ENCODE measurements around the gene CFAP99.
A peak's percentile ranks its signal among the peaks of the same experiment; 100 is the strongest.
"Not testable (repeated sequence)": the region's sequence is repeated elsewhere in the genome, so short reads cannot be mapped to it uniquely, and the experiment has no call there.

The CFAP99 gene

DNA sequence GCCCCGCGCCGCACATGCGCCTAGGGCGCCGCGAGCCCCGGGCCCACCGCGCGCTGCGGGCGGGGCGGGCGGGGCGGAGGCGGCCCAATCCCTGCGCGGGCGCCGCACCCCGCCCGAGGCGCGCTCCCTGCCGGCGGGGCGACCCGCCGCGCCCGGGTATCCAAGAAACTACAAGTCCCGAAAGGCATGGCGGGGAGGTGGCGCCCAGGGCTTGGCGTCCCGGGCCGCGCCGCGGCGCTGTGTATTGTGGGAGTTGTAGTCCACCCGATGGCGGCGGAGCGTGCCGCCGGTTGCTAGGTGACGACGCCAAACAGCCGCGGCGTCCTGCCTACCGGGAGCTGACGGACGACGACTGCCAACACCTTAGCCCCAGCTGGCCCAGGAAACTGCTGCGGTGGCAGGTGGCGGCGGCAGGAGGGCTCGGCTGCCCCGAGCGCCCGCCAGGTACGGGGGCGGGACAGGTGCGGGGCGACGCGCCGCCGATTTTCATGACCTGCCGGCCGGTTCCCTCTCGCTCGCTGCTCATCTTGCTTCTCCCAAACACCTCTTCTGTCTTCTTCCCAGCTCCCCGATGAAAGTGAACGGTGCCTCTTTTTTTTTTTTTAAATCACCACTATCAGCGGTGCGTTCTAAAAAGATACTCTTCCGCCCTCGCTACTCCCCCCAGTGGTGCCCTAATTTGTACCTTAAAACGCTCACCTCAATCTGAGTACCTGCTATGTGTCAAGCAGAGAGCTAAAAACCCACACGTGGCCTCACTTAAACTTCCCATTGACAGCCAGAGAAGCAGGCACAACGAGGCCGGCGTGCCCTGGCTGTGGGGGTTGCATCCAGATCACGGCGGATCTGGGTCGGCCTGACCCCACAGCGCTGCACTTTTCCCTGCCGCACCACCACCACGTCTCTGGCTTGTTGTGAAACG, at the start of gene CFAP99:
Gene CFAP99 (plus strand): TSS at position 306 of the 922 bp plus-strand sequence.
- TF ChIP-seq POLR2A (IDR thresholded peaks at IDR 0.05; ENCODE audit: low read depth, low read length), result no peak
- no peak for FAIRE-seq
- DNase-seq (ENCODE audit: insufficient read length, low spot score), result peak; percentile 87

DNA sequence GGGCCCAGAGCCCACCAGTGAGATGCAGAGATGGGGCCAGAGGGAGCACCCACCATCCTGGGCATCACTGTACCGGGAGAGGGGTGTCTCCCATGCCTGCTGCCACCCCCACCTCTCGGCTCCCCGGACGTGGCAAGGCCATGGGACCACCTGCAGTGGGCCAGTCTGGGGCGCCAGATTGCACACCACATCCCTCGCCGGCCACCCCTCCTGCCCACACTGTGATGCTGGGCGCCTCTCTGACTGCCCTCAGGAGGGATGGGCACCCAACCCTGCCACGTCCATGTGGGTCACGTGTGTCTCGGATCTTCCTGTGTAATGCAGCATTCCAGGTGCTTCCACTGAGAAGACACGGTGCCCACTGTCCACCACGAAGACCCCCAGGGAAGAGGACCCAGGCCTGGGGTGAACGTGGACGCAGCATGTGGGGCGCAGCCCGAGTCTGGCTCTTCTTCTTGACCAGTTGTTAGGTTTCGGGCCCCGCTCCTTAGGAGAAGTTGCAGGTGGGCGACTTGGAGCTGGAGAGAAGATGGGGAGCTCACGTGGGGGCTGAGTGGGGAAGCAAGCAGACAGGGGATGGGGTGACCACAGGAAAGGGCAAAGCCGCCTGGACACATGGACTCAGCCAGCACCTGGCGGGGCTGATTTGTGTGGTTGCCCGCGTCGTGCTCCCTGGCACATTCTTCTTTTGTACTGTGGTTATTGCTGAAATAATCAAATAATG, 48.0 kb upstream of the CFAP99 start:
- FAIRE-seq (no peak), DNase-seq (ENCODE audit: insufficient read length, low spot score) (no peak)
- TF ChIP-seq POLR2A (IDR thresholded peaks at IDR 0.05; ENCODE audit: low read depth, low read length), result no peak

DNA sequence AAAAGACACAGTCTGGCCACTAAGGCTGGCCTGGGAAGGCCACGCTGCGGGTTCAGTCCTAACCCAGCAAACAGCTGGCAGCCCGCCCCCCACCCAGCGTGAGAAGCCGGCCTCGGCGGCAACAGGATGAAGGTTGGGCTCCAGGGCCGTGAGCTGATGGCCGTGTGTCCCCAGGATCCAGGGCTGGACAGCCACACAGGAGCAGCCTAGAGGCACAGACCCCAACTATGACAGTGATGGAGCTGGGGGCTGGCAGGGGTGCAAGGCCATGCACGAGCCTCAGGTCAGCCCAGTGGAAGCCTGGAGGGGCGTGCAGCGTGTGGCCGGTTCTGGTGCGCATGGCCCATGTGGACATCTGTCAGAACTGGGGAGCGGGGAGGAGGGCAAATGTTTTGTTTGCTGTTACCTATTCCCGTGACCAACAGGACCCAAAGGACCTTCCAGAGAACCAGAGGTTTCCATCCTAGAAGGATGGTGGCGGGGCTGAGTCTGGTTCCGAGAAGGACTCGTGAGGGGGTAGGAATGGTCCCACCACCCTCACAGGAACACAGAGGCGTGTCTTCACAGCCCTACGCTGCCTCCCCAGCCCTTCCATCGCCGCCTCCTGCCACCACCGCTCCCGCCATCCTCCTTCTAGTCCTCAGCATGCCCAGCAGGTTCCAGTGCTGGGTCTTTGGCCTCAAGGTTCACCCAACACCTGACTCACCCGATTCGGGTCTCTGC, 46.8 kb upstream of the CFAP99 start:
- TF ChIP-seq POLR2A (IDR thresholded peaks at IDR 0.05; ENCODE audit: low read depth, low read length), result no peak
- DNase-seq (ENCODE audit: insufficient read length, low spot score) (no peak), FAIRE-seq (no peak)

DNA sequence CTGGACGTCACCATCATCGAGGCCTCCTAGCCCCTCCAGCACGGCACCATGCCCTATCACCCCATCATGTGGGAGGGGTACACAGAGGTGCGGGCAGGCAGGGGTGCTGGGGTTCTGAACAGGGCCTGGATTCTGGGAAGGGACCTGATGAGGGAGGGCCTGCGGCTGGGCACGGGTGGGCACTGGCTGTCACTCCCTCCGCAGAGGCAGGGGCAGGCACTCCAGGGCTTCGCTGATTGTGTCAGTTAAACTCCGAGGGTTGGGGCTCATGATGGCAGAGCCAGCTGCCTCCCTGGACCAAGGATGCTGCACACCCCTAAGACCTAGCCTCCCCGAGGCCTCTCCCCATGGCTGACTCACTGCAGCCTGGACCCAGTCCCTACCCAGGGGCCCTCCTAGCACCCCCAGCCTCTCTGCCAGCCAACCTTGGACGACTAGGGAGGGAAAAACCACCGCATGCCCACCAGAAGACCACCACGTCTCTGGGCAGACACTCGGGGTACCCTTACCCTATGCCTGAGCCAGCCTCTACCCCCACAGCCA, 46.2 kb upstream of the CFAP99 start:
- DNase-seq (ENCODE audit: insufficient read length, low spot score) (no peak), FAIRE-seq (no peak)
- no peak for TF ChIP-seq POLR2A (IDR thresholded peaks at IDR 0.05; ENCODE audit: low read depth, low read length)

DNA sequence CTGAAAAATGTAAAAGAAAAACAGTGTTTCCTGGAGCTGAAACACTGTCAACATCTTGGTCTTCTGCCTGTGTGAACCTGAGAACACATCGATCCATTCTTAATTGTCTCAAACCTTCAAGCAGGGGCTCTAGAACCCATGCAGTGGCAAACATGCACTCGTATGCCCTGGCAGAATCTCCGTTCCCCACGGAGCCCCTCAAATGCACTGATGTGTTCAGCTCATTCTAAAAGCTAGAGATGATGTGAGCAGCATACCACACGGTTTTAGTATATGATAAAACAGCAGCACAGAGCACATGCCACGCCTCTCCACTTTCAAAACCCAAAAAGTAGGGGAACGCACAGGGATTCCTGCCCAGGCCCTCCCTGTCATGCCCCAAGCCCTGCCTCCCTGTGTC, 45.2 kb upstream of the CFAP99 start:
- FAIRE-seq, result no peak

DNA sequence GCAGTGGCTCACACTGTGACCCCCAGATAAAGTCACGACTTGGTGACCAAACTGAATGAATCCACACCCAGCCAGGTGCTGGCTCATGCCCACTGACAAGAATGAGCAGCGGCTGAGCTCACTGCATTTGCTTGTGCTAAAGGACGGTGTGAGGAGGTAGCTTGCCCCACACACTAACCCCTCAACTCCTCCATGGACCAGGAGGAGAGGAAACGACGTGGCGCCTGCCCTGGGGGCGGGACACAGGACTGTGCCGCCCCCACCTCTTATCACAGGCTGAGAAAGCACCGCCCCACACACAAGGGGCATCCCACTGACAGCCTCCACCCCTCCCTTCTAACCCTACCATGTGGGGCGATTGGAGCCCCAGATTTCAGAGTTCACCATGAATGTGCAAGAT, 43.3 kb upstream of the CFAP99 start:
- TF ChIP-seq POLR2A (IDR thresholded peaks at IDR 0.05; ENCODE audit: low read depth, low read length), result no peak
- no peak for DNase-seq (ENCODE audit: insufficient read length, low spot score)
- no peak for FAIRE-seq

More for the DNA sequence above, 45.2 kb upstream of the CFAP99 start:
- TF ChIP-seq POLR2A (IDR thresholded peaks at IDR 0.05; ENCODE audit: low read depth, low read length), result no peak
- DNase-seq (ENCODE audit: insufficient read length, low spot score), result no peak

DNA sequence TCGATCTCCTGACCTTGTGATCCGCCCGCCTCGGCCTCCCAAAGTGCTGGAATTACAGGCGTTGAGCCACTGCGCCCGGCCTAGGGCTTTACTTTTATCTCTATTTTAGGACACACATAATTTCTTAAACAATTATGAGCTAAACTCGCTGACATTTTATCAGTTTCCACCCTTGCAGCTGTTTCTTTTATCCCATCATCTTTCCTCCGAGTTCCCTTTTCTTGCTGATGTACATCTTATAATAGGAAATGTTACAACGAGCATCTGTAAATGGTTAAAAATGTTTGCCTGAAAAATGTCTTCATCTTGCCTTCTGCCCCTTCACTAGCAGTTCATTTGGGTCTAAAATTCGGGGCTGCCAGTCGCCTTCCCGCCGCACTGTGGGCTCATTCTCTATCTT, 41.5 kb upstream of the CFAP99 start:
- no peak for TF ChIP-seq POLR2A (IDR thresholded peaks at IDR 0.05; ENCODE audit: low read depth, low read length)
- FAIRE-seq (no peak), DNase-seq (ENCODE audit: insufficient read length, low spot score) (no peak)

DNA sequence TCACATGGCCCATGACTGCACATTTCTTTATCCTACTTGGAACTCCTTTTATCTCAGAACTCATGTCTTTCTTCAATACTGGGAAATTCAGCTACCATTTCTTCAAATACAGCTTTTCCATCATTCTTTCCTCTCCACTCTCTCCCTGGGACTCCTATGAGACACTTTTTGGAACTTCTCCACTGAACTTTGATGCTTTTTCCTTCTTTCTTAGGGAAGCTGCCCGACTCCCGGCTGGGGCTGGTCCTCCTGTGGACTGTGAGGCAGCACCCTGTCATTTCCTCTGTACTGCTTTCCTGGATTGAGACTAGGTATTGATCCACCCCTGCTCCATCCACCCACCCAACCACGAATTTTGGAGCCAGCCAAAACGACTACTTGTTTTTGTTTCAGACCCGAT, 40.4 kb upstream of the CFAP99 start:
- no peak for DNase-seq (ENCODE audit: insufficient read length, low spot score)
- no peak for FAIRE-seq

DNA sequence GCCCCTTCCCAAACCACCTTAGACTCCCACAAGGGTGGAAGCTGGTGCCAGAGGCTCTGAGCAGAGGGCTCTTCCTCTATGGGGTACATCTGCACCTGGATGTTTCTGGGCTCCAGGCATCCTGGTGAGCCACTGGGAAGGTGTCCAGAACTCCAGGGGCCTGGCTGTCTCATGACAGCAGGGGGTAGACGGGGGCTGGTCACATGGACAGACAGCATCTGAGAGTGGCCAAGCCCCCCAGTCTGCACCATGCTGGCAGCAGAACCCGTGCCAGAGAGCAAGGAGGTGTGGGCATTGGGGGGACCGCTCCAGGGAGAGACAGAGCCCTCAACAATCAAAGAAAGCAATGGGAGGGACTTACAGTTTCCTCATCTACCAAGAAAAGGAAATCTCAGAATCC, 39.9 kb upstream of the CFAP99 start:
- FAIRE-seq, result no peak
- TF ChIP-seq POLR2A (IDR thresholded peaks at IDR 0.05; ENCODE audit: low read depth, low read length), result no peak

More for the DNA sequence above, 40.4 kb upstream of the CFAP99 start:
- no peak for TF ChIP-seq POLR2A (IDR thresholded peaks at IDR 0.05; ENCODE audit: low read depth, low read length)

DNA sequence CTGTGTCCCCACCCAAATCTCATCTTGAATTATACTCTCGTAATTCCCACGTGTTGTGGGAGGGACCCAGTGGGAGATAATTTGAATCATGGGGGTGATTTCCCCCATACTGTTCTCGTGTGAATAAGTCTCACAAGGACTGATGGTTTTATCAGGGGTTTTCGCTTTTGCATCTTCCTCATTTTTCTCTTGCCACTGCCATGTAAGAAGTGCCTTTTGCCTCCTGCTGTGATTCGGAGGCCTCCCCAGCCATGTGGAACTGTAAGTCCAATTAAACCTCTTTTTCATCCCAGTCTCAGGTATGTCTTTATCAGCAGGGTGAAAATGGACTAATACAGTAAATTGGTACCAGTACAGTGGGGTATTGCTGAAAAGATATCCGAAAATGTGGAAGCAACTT, 38.2 kb upstream of the CFAP99 start:
- FAIRE-seq; DNase-seq (ENCODE audit: insufficient read length, low spot score): not testable (repeated sequence)

More for the DNA sequence above, 39.9 kb upstream of the CFAP99 start:
- DNase-seq (ENCODE audit: insufficient read length, low spot score), result no peak

DNA sequence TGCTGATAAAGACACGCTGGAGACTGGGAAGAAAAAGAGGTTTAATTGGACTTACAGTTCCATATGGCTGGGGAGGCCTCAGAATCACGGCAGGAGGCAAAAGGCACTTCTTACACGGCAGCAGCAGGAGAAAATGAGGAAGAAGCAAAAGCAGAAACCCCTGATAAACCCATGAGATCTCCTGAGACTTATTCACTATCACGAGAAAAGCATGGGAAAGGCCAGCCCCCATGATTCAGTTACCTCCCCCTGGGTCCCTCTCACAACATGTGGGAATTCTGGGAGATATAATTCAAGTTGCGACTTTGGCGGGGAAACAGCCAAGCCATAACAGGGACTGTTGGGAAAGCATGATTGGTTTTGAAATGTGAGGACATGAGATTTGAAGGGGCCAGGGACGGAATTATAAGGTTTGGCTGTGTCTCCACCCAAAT, 36.0 kb upstream of the CFAP99 start:
- not testable (repeated sequence) for FAIRE-seq; DNase-seq (ENCODE audit: insufficient read length, low spot score)

DNA sequence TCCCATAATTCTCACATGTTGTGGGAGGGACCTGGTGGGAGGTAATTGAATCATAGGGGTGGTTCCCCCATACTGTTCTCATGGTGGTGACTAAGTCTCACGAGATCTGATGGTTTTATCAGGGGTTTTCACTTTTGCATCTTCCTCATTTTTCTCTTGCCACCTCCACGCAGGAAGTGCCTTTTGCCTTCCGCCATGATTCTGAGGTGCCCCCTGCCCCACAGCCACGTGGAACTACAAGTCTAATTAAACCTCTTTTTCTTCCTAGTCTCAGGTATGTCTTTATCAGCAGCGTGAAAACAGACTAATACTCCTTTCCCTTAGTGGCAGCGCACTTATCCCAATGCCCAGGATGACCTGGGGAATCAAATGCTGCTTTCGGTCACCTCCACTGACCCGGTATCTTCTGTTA, 35.5 kb upstream of the CFAP99 start:
- FAIRE-seq; DNase-seq (ENCODE audit: insufficient read length, low spot score): not testable (repeated sequence)

DNA sequence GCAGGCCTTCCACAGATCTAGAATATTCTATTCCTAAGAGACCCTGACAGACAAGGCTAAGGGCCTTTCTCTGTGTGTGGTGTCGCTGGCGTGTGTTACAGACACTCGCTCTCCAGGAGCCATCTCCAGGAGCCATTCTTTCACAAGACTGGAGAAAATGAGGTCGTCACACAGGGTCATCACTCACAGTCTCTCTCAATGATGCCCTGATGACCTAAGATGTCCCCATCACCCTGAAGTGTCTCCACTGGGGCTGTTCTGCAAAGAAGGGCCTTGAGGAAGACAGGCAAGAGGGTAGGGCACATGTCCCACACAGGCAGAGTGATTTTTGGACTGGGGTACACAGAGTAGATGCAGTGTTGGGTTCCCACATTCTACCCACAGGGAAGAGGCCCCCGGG, 35.0 kb upstream of the CFAP99 start:
- TF ChIP-seq POLR2A (IDR thresholded peaks at IDR 0.05; ENCODE audit: low read depth, low read length), result no peak

DNA sequence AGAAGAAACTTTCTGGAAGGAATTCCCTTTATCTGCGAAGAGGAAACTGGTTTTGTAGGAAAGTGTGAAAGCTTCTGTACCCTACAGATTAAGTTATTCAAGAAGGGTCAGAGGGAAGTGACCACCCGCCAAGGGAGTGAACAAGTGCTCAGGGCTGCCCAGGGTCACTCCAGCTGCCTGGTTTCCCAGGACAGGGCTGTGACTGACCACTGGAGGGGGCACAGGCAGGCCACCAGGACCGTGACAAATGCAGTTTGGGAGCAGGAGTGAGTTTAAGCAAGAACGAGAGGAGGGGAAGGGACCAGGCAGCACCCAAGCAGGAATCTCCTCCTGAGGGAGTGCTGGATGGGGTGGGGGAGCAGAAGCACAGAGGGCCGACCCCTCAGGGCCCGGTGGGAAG, 34.5 kb upstream of the CFAP99 start:
- DNase-seq (ENCODE audit: insufficient read length, low spot score) (no peak), FAIRE-seq (no peak)
- TF ChIP-seq POLR2A (IDR thresholded peaks at IDR 0.05; ENCODE audit: low read depth, low read length), result no peak

More for the DNA sequence above, 35.0 kb upstream of the CFAP99 start:
- FAIRE-seq, result no peak
- DNase-seq (ENCODE audit: insufficient read length, low spot score), result no peak
